RWPE1 (cell line): ENCODE results near the gene PCBP3.

Experiments
- CTCF ChIA-PET: fragments of 350-600 bp; sonication (Branson Sonifier 250); formaldehyde crosslinking; extraction: SDS; loops from one replicate; lab custom pipeline; 2021; lab: Yijun Ruan, JAX
- POLR2A ChIA-PET: fragments of 400-600 bp; formaldehyde crosslinking; extraction: SDS; loops from one replicate; lab custom pipeline; 2020; ENCODE audit warnings: antibody characterized with exemption; ENCODE audit not compliant: low non-redundant PET; lab: Yijun Ruan, JAX
- DNase-seq: peaks from one replicate; pipeline ENCODE4 v3.0.0; 2012; ENCODE audit warnings: low spot score
- H3K27ac ChIP-seq: fragments of 450-650 bp; 2 replicates; pipeline ENCODE4 v1.5.1; 2017
- TF ChIP-seq, protein P1 (sequence below): fragments of 450-650 bp; conservative IDR thresholded peaks from 2 replicates; pipeline ENCODE4 v1.5.1; 2017; ENCODE audit warnings: low read depth, mild to moderate bottlenecking

Gene PCBP3

GRCh38 chr21:45776971-45777370 lies 133.4 kb downstream of the PCBP3 start:
- H3K27ac ChIP-seq: no peak overlapping the region
- ChIA-PET POLR2A (no interaction called here), CTCF (interaction anchor here (0.8 kb wide), 1 partner anchor 179 kb away, joined by 6 read pairs; no protein-coding TSS in a partner anchor)
- DNase-seq: no peak
- TF ChIP-seq, protein P1, sequence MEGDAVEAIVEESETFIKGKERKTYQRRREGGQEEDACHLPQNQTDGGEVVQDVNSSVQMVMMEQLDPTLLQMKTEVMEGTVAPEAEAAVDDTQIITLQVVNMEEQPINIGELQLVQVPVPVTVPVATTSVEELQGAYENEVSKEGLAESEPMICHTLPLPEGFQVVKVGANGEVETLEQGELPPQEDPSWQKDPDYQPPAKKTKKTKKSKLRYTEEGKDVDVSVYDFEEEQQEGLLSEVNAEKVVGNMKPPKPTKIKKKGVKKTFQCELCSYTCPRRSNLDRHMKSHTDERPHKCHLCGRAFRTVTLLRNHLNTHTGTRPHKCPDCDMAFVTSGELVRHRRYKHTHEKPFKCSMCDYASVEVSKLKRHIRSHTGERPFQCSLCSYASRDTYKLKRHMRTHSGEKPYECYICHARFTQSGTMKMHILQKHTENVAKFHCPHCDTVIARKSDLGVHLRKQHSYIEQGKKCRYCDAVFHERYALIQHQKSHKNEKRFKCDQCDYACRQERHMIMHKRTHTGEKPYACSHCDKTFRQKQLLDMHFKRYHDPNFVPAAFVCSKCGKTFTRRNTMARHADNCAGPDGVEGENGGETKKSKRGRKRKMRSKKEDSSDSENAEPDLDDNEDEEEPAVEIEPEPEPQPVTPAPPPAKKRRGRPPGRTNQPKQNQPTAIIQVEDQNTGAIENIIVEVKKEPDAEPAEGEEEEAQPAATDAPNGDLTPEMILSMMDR: no peak

DNA sequence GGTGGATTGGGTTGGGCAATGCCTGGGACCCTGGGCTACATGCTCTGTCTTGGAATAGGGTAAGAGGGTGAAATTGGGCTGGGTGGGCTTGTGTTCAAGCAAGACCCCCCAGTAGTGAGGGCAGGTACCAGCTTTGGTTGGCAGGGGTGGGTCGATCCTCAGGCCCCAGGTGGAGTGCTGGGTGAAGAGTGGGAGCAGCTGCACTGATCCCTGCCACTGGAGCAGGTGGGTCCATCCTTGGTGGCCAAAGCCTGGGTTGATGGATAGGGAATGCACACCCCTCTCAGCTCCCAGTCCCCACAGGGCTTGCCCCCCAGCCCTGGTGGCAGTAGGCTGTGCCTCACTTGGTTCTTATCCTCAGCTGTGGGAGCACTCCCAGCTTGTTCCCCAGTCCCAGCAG lies 135.2 kb downstream of the PCBP3 start:
- DNase-seq: no peak
- POLR2A ChIA-PET: no interaction called here
- no peak overlapping the region for H3K27ac ChIP-seq
- TF ChIP-seq, protein P1: no peak
- CTCF ChIA-PET: no interaction called here

- POLR2A ChIA-PET: no interaction called here
- DNase-seq: no peak
- TF ChIP-seq, protein P1: no peak
- CTCF ChIA-PET: no interaction called here
- no peak overlapping the region for H3K27ac ChIP-seq
These were observed 135.7 kb downstream of the PCBP3 start for GRCh38 chr21:45779226-45779625.

GRCh38 chr21:45780647-45781046 lies 137.1 kb downstream of the PCBP3 start:
- no peak for DNase-seq
- CTCF ChIA-PET: no interaction called here
- TF ChIP-seq, protein P1: no peak
- H3K27ac ChIP-seq: no peak overlapping the region
- POLR2A ChIA-PET: no interaction called here

- ChIA-PET POLR2A (no interaction called here), CTCF (no interaction called here)
- no peak overlapping the region for H3K27ac ChIP-seq
- no peak for DNase-seq
- TF ChIP-seq, protein P1: no peak
These were observed 138.2 kb downstream of the PCBP3 start for GRCh38 chr21:45781741-45782140.

DNA sequence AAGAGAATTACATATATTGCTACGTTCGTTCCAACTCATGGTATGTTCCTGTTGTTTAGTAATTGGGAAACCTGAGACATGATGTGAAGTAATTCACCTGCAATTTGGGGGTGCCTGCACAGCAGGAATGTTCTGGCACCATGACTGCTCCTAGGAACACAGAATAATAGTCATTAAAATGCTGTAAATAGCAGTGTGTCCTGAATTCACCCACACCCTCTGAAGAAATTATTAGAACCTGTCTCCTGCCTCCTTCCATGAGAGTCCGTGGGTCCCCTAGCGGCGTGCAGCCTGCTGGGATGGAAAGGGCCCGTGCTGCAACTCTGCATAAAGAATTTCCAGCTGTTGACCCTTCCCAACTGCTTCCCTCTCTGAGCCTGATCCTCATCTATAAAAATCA lies 143.1 kb downstream of the PCBP3 start:
- CTCF ChIA-PET: no interaction called here

More for the DNA sequence above, 143.1 kb downstream of the PCBP3 start:
- DNase-seq: no peak
- H3K27ac ChIP-seq: no peak overlapping the region
- POLR2A ChIA-PET: no interaction called here
- TF ChIP-seq, protein P1: no peak
